Ammon's horn (tissue), 1 donor: ENCODE measurements around the gene MCFD2.
"Not testable (repeated sequence)": the region's sequence is repeated elsewhere in the genome, so short reads cannot be mapped to it uniquely, and the experiment has no call there.

Experiments
- DNase-seq: peaks from one replicate; pipeline ENCODE4 v3.0.0-alpha.2; 2016; ENCODE audit warnings: low spot score

The MCFD2 gene

GRCh38 chr2:46937471-46937901, 21.9 kb upstream of the MCFD2 start:
- no peak for DNase-seq

DNA sequence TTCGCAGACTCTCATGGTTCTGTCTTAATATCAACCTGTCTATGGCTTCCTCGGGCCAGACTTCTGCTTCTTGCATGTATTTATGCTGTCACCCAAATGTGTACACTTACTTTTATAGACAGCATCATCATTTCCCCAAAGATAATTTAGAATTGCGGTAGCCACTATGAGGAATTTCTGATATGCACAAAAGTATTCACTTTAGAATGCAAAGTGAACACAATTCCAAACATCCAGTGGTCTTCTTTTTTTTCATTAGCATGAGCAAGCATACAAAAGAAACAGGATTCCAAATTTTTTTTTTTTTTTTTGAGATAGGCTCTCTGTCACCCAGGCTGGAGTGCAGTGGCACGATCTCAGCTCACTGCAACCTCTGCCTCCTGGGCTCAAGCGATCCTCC, 21.0 kb upstream of the MCFD2 start:
- DNase-seq: no peak

GRCh38 chr2:46935071-46935470, 19.5 kb upstream of the MCFD2 start:
- no peak for DNase-seq

DNA sequence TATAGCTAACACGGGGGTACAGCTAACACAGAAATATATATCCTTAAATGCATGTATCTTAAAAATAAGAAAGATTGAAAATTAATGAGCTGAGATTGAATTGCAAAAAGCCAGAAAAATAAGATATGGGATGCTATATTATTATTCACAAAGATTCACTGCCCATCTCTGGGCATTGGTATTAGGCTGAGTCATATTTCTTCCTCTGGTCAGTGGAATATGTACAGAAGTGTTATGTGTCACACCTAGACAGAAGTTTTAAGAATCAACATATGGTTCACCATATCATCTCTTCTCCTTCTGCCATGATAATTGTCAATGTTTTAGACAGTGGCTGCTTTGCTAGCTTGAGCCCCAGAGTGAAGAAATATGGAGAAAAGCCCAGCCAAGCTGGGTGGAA, 14.0 kb upstream of the MCFD2 start:
- DNase-seq: no peak

GRCh38 chr2:46926863-46927262, 11.3 kb upstream of the MCFD2 start:
- DNase-seq: no peak

GRCh38 chr2:46925474-46926351, 10.1 kb upstream of the MCFD2 start:
- DNase-seq: no peak

DNA sequence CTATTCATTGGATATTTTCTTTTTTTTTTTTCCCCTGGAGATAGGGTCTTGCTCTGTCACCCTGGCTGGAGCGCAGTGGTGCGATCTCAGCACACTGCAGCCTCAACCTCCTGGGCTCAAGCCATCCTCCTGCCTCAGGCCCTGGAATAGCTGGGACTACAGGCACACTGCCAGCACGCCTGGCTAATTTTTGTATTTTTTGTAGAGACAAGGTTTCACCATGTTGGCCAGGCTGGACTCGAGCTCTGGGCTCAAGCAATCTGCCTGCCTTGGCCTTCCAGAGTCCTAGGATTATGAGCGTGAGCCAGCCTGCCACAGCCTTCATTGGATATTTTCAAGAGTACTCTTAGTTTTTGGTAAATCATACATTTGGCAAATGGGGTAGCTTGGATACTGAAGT, 9.0 kb upstream of the MCFD2 start:
- no peak for DNase-seq

GRCh38 chr2:46924038-46924437, 8.4 kb upstream of the MCFD2 start:
- no peak for DNase-seq

- DNase-seq: no peak
Measured at GRCh38 chr2:46923041-46923528, 7.5 kb upstream of the MCFD2 start.

- no peak for DNase-seq
Measured at GRCh38 chr2:46922606-46923005, 7.0 kb upstream of the MCFD2 start.

DNA sequence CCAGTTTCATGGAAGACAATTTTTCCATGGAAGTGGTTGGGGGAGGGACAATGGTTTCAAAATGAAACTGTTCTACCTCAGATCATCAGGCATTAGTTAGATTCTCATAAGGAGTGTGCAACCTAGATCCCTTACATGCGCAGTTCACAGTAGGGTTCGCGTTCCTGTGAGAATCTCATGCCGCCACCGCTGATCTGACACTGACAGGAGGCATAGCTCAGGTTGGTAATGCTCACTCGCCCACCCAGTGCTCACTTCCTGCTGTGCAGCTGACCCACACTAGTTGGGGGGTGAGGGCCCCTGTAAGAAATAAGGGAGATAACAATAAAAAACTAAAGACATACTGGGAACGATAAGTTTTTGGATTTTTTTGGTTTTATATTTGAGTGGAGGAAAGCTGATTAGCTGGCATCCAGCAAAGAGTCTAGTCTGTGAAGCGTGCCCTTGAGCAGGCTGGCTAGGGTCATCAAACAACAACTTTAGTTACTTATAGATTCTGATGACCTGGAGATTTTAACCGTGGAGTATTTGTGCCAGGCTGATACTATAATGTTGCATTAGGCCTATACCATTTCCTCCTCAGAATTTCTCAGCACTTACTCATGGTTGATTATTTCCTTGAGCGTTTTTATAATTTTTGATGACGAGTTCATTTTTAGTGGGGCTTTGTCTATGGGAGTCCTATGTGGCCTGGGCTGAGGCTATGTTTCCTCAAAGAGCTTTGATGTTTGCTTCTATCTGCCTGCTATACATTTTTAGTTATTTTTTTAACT, 6.3 kb upstream of the MCFD2 start:
- DNase-seq: no peak

DNA sequence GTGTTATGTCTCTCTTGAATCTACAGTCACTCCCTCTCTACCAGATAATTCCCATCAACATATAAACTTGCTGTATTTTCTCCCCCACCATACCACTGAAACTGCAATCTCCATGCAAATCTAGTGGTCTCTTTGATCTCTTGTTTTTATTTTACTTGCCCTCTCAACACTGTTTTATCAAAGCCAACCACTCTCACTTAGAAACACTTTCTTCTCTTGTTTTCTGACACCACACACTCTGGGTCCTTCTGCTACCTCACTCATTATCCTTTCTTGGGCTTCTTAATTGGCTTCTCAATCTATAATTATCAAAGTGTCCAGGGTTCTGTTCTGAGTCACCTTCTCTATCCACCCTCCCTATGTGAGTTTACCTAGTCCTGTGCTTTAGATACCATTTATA, 2.0 kb upstream of the MCFD2 start:
- DNase-seq: no peak

GRCh38 chr2:46915811-46916630, 415 bp upstream of the MCFD2 start:
- DNase-seq: peak; percentile 95

DNA sequence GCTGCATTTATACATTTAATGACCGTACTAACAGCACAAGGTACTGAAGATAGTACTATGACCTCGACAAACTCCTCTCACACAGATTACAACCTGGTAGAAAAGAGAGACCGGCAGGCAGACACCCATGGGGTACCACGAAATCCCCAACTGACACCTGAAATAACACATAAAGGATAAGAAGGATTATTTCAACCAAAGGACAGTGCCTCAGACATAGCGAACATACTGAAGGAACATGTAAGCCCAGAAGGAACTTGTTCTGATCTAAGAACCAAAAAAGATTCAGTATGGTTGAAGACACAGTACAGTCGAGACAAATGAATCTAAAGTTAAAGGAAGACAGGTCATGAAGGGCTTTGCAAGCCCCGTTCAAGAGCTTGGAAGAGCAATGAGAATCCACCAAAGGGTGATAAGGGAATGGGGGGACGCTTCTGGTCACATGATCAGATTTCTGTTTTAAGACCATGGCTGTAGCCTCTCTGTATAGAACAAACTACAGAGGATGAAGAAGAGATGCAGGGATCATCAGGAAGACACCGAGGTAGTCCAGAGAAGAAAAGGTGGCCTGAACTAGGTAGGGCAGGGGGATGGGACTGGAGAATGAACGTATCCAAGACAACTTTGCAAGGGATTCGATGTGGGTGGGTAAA, 902 bp downstream of the MCFD2 start:
- DNase-seq: no peak

- no peak for DNase-seq
Measured at GRCh38 chr2:46913471-46914381, 1.9 kb downstream of the MCFD2 start.

- DNase-seq: no peak
Measured at GRCh38 chr2:46909771-46910419, 5.7 kb downstream of the MCFD2 start.

GRCh38 chr2:46909150-46909549, 6.5 kb downstream of the MCFD2 start:
- DNase-seq: no peak

GRCh38 chr2:46904908-46905678, 10.5 kb downstream of the MCFD2 start:
- not testable (repeated sequence) for DNase-seq

- DNase-seq: not testable (repeated sequence)
Measured at GRCh38 chr2:46902980-46903379, 12.6 kb downstream of the MCFD2 start.
